ENCODE data around the gene DTWD2. TPM values are rescaled to one million over a fixed set of nuclear protein-coding genes. Genes with fewer than 3 reads are reported as not detected.
A peak's percentile ranks its signal among the peaks of the same experiment; 100 is the strongest.
"Not testable (repeated sequence)": the region's sequence is repeated elsewhere in the genome, so short reads cannot be mapped to it uniquely, and the experiment has no call there.

DTWD2 gene
- total and polyA plus RNA-seq, 2 experiments from 2014 or later, result 4.1 to 15.4 TPM

DNA sequence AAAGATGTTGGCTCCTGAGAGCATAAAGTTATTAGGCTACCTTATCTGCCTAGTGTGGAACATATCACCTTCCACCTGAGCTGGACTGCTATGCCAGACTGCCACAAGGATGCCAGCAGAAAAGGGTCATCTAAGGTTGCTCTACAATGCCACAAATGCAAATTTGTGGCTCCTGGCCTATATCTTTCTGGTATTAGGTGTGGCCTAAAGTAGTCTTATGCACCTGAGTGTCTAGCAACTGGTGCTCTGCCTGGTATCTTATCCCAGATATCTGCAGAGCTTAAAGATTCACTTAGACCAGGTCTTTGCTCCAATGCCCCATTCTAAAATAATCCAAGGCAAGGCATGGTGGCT, 34.7 kb downstream of the DTWD2 start (continued):
- TF ChIP-seq POLR2AphosphoS5 (IDR thresholded peaks at IDR 0.05; ENCODE audit: low read depth), result no peak
- TF ChIP-seq, protein P1, sequence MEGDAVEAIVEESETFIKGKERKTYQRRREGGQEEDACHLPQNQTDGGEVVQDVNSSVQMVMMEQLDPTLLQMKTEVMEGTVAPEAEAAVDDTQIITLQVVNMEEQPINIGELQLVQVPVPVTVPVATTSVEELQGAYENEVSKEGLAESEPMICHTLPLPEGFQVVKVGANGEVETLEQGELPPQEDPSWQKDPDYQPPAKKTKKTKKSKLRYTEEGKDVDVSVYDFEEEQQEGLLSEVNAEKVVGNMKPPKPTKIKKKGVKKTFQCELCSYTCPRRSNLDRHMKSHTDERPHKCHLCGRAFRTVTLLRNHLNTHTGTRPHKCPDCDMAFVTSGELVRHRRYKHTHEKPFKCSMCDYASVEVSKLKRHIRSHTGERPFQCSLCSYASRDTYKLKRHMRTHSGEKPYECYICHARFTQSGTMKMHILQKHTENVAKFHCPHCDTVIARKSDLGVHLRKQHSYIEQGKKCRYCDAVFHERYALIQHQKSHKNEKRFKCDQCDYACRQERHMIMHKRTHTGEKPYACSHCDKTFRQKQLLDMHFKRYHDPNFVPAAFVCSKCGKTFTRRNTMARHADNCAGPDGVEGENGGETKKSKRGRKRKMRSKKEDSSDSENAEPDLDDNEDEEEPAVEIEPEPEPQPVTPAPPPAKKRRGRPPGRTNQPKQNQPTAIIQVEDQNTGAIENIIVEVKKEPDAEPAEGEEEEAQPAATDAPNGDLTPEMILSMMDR (conservative IDR thresholded peaks at IDR 0.05; ENCODE audit: low read depth in 2 of 2), result no peak
- no peak for TF ChIP-seq EZH2 (IDR thresholded peaks at IDR 0.05; ENCODE audit: low read depth, unreplicated experiment)
- TF ChIP-seq JUNB (IDR thresholded peaks at IDR 0.05; ENCODE audit: unreplicated experiment), result no peak

DNA sequence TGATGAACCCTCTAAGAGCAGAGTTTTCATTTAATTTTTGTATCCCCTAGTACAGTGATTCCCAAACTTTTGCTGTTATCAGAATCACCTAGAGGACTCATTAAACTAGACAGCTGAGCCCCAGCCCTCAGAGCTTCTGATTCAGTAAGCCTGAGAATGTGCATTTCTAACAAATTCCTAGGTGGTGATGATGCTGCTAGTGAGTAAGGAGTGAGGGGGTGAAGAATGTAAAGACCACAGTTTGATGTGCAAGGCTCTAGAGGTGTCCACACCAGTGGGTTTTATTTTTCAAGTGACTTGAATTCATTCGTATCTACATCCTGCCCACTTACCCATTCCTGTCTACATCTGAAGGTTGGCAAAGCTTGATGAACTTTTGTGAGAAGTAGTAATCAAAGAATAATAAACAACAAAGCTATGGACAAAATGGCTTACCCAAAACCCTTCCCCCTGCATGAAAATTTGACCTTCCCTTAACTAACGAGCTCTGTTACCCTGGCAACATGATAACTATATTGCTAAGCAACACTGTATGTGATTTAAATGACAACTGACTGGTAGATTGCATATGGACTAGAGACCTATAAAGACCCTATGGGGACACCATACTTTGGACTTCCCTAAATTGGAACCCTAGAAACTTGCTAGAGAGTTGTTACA, 35.2 kb downstream of the DTWD2 start:
- no peaks in the 10 kb centered on the region for H3K36me3 ChIP-seq (ENCODE audit: insufficient read depth)
- no peak overlapping the region for H2AFZ ChIP-seq
- no peak overlapping the region for H3K4me3 ChIP-seq
- no peaks in the 10 kb centered on the region for H3K79me2 ChIP-seq (replicated peaks; ENCODE audit: insufficient read depth)
- H3K4me2 ChIP-seq, result peak overlapping the region; percentile 35
- peaks cover 17% of the 10 kb centered on the region for H3K4me1 ChIP-seq (ENCODE audit: insufficient read depth)
- H3K9me2 ChIP-seq (ENCODE audit: insufficient read depth), result peaks cover 4% of the 10 kb centered on the region
- Mint-ChIP-seq H3K27me3 (ENCODE audit: insufficient read depth, low read depth, poor library complexity) (peaks cover 5% of the 10 kb centered on the region), H3K4me3 (no peak overlapping the region; the same call in 2 of the 3 replicates), H3K9me3 (no peaks in the 10 kb centered on the region; the same call in 1 of the 3 replicates), H3K36me3 (ENCODE audit: low read depth) (peaks cover 13% of the 10 kb centered on the region), H3K27ac (peak overlapping the region; percentile 38; the same call in 1 of the 2 replicates), H3K4me1 (peaks cover 29% of the 10 kb centered on the region)
- H3F3A ChIP-seq (replicated peaks; ENCODE audit: low read depth), result no peaks in the 10 kb centered on the region
- H3K27ac ChIP-seq (ENCODE audit: low read depth), result peak overlapping the region; percentile 80
- ATAC-seq (peak; percentile 53; the same call in 2 of the 3 replicates), DNase-seq (ENCODE audit: low spot score) (peak; percentile 40)
- H3K27me3 ChIP-seq (ENCODE audit: insufficient read depth), result no peaks in the 10 kb centered on the region
- no peaks in the 10 kb centered on the region for H4K20me1 ChIP-seq (replicated peaks; ENCODE audit: insufficient read depth)
- TF ChIP-seq ZNF331 (CRISPR knock-in tag; IDR thresholded peaks at IDR 0.05; ENCODE audit: low read depth) (0 out of 2 replicates have a peak, but pooled peaks have one; percentile 5), POLR2AphosphoS5 (IDR thresholded peaks at IDR 0.05; ENCODE audit: low read depth) (no peak)

DNA sequence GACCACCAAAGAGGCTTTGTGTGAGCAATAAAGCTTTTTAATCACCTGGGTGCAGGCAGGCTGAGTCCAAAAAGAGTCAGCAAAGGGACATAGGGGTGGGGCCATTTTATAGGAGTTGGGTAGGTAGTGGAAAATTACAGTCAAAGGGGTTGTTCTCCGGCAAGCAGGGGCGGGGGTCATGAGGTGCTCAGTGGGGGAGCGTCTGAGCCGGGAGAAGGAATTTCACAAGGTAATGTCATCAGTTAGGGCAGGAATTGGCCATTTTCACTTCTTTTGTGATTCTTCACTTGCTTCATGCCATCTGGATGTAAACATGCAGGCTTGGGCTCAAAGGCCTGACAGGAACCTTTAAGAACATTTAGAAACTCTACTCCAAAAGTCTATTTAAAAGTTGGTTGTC, 36.0 kb downstream of the DTWD2 start:
- Mint-ChIP-seq H3K4me1 (peaks cover 29% of the 10 kb centered on the region), H3K36me3 (ENCODE audit: low read depth) (peaks cover 13% of the 10 kb centered on the region), H3K27ac (peak overlapping the region; percentile 77)
- Histone ChIP-seq H3K27ac (ENCODE audit: low read depth) (peak overlapping the region; percentile 83), H3K4me1 (ENCODE audit: insufficient read depth) (peaks cover 17% of the 10 kb centered on the region), H2AFZ (peak overlapping the region; percentile 50), H3K4me2 (peak overlapping the region; percentile 35)
- not testable (repeated sequence) for H3F3A ChIP-seq (replicated peaks; ENCODE audit: low read depth); H3K4me3 ChIP-seq; H3K27me3 ChIP-seq (ENCODE audit: insufficient read depth); H3K9me2 ChIP-seq (ENCODE audit: insufficient read depth); H3K9me3 Mint-ChIP-seq; H4K20me1 ChIP-seq (replicated peaks; ENCODE audit: insufficient read depth); H3K36me3 ChIP-seq (ENCODE audit: insufficient read depth); H3K4me3 Mint-ChIP-seq; H3K79me2 ChIP-seq (replicated peaks; ENCODE audit: insufficient read depth); H3K27me3 Mint-ChIP-seq (ENCODE audit: insufficient read depth, low read depth, poor library complexity)
- DNase-seq (ENCODE audit: low spot score) (peak; percentile 77), ATAC-seq (peak; percentile 63)
- peak; percentile 59 for TF ChIP-seq NANOG (IDR thresholded peaks at IDR 0.05; ENCODE audit: borderline replicate concordance)

DNA sequence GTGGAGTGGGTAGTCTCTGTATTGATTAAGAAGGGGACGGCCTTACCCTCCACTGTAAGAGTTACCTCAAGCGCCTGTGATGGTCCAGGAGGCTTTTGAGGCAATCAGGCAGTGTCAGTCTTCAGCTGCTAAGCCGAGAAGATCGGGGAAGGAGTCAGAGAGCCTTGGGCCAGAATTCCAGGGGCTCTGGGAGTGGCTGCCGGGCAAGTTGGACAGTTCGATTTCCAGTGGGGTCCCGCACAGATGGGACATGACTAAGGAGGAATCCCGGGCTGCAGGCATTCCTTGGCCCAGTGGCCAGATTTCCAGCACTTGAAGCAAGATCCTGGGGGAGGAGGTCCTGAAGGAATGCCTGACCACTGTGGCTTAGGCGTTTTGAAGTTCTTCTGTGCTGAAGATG, 38.0 kb downstream of the DTWD2 start:
- not testable (repeated sequence) for H3K27ac Mint-ChIP-seq, H3K4me2 ChIP-seq

More for the DNA sequence above, 38.0 kb downstream of the DTWD2 start:
- H3K27me3 ChIP-seq (ENCODE audit: insufficient read depth); H3K4me3 Mint-ChIP-seq; ATAC-seq; H3K27me3 Mint-ChIP-seq (ENCODE audit: insufficient read depth, low read depth, poor library complexity); H3F3A ChIP-seq (replicated peaks; ENCODE audit: low read depth); DNase-seq (ENCODE audit: low spot score); H2AFZ ChIP-seq; H3K79me2 ChIP-seq (replicated peaks; ENCODE audit: insufficient read depth); H3K36me3 ChIP-seq (ENCODE audit: insufficient read depth); H3K9me2 ChIP-seq (ENCODE audit: insufficient read depth); H3K9me3 Mint-ChIP-seq; H4K20me1 ChIP-seq (replicated peaks; ENCODE audit: insufficient read depth); H3K27ac ChIP-seq (ENCODE audit: low read depth); H3K4me3 ChIP-seq: not testable (repeated sequence)
- H3K4me1 ChIP-seq (ENCODE audit: insufficient read depth), result peaks cover 17% of the 10 kb centered on the region
- H3K4me1 Mint-ChIP-seq, result peaks cover 29% of the 10 kb centered on the region
- H3K36me3 Mint-ChIP-seq (ENCODE audit: low read depth), result peaks cover 13% of the 10 kb centered on the region
